GM10248 (cell line): ENCODE measurements around the gene PRDM12.

Source experiments
- CTCF ChIA-PET: fragments of 300-600 bp; sonication (Branson Sonifier 250); formaldehyde crosslinking; extraction: SDS; loops from one replicate; lab custom pipeline; 2021; ENCODE audit warnings: antibody characterized with exemption; lab: Yijun Ruan, JAX
- POLR2A ChIA-PET: fragments of 350-650 bp; sonication (Branson Sonifier 250); formaldehyde crosslinking; extraction: SDS; loops from one replicate; lab custom pipeline; 2020; ENCODE audit warnings: antibody characterized with exemption; lab: Yijun Ruan, JAX
- DNase-seq: peaks from one replicate; pipeline ENCODE4 v3.0.0; 2012; ENCODE audit errors: extremely low spot score
- CTCF ChIP-seq: IDR thresholded peaks from 2 replicates; pipeline ENCODE4 v1.5.1; 2012; ENCODE audit warnings: mild to moderate bottlenecking, low read depth; ENCODE audit errors: extremely low read depth, missing control alignments, control extremely low read depth

Gene PRDM12

GRCh38 chr9:130664251-130665028 lies at the start of gene PRDM12:
Gene PRDM12, plus strand, starts transcription at chr9:130664594. Its CDS starts 60 bp downstream, at chr9:130664654.
- CTCF ChIA-PET: no interaction called here
- POLR2A ChIA-PET: no interaction called here
- TF ChIP-seq CTCF: no peak
- DNase-seq: no peak

GRCh38 chr9:130616451-130616850 lies 47.9 kb upstream of the PRDM12 start:
- CTCF ChIA-PET: no interaction called here
- DNase-seq: no peak

GRCh38 chr9:130623466-130623865 lies 40.9 kb upstream of the PRDM12 start:
- TF ChIP-seq CTCF: no peak
- POLR2A ChIA-PET: no interaction called here
- CTCF ChIA-PET: interaction anchor here (1.2 kb wide), 1 partner anchor 10 kb away, joined by 3 read pairs; no protein-coding TSS in a partner anchor
- no peak for DNase-seq

More at GRCh38 chr9:130616451-130616850, 47.9 kb upstream of the PRDM12 start:
- POLR2A ChIA-PET: no interaction called here
- no peak for TF ChIP-seq CTCF

- CTCF ChIA-PET: interaction anchor here (1.2 to 2.2 kb wide), 2 partner anchors 11 to 164 kb away, joined by 3 to 5 read pairs; no protein-coding TSS in a partner anchor
- DNase-seq: no peak
- no peak for TF ChIP-seq CTCF
- POLR2A ChIA-PET: no interaction called here
Measured at GRCh38 chr9:130624154-130624553, 40.2 kb upstream of the PRDM12 start.

- ChIA-PET CTCF (no interaction called here), POLR2A (no interaction called here)
- TF ChIP-seq CTCF: no peak
- DNase-seq: no peak
Measured at GRCh38 chr9:130626249-130626996, 38.0 kb upstream of the PRDM12 start.

- no peak for TF ChIP-seq CTCF
- DNase-seq: no peak
- CTCF ChIA-PET: no interaction called here
- POLR2A ChIA-PET: no interaction called here
Measured at GRCh38 chr9:130627051-130627450, 37.3 kb upstream of the PRDM12 start.
